A673 (cell line): ENCODE measurements around the gene VPS4A. TPM values are rescaled to one million over a fixed set of nuclear protein-coding genes. Genes with fewer than 3 reads are reported as not detected.

Experiments used
- BruUV-seq: library from RNA; stranded (reverse); fragments of 400-500 nt; replicated peaks from 2 replicates; lab custom pipeline; 2021; lab: Mats Ljungman, UMichigan
- CTCF ChIA-PET: fragments of 300-600 bp; sonication (Branson Sonifier 250); formaldehyde crosslinking; loops from one replicate; lab custom pipeline; 2022; ENCODE audit warnings: antibody characterized with exemption; lab: Charles Lee
- POLR2A ChIA-PET: fragments of 300-600 bp; sonication (Branson Sonifier 250); formaldehyde crosslinking; loops from one replicate; lab custom pipeline; 2022; ENCODE audit warnings: antibody characterized with exemption; ENCODE audit not compliant: low non-redundant PET; lab: Charles Lee
- DNase-seq: peaks from one replicate; pipeline ENCODE4 v3.0.0-alpha.2; 2015; ENCODE audit warnings: low spot score
- H3K27ac ChIP-seq: fragments of 200-600 bp; sonication (generic); 2 replicates; pipeline ENCODE4 v1.5.1; 2016; ENCODE audit warnings: mixed run types, low read depth, mild to moderate bottlenecking, mixed read lengths, antibody characterized with exemption, low read length; ENCODE audit not compliant: poor library complexity, severe bottlenecking
- H3K27me3 ChIP-seq: fragments of 200-600 bp; sonication (generic); replicated peaks from 2 replicates; pipeline ENCODE4 v1.6.1; 2017; ENCODE audit warnings: mixed run types, low read depth, mild to moderate bottlenecking, mixed read lengths, antibody characterized with exemption, low read length; ENCODE audit not compliant: insufficient read depth, poor library complexity
- H3K36me3 ChIP-seq: fragments of 200-600 bp; sonication (generic); 2 replicates; pipeline ENCODE4 v1.6.1; 2016; ENCODE audit warnings: mixed run types, mild to moderate bottlenecking, mixed read lengths, antibody characterized with exemption, low read length; ENCODE audit not compliant: insufficient read depth, poor library complexity, severe bottlenecking
- H3K4me1 ChIP-seq: fragments of 200-600 bp; sonication (generic); 2 replicates; pipeline ENCODE4 v1.6.1; 2017; ENCODE audit warnings: mixed run types, mild to moderate bottlenecking, mixed read lengths, antibody characterized with exemption, low read length; ENCODE audit not compliant: insufficient read depth, poor library complexity, severe bottlenecking
- H3K4me3 ChIP-seq: fragments of 200-600 bp; sonication (generic); 2 replicates; pipeline ENCODE4 v1.5.1; 2016; ENCODE audit warnings: low read depth, mixed run types, mild to moderate bottlenecking, mixed read lengths, low read length; ENCODE audit not compliant: poor library complexity, severe bottlenecking
- H3K9me3 ChIP-seq: fragments of 200-600 bp; sonication (generic); 2 replicates; pipeline ENCODE4 v1.6.1; 2016; ENCODE audit warnings: mixed run types, low read depth, mild to moderate bottlenecking, mixed read lengths, antibody characterized with exemption, low read length; ENCODE audit not compliant: poor library complexity, severe bottlenecking
- EZH2 ChIP-seq: fragments of 200-600 bp; sonication (generic); IDR thresholded peaks from 2 replicates; pipeline ENCODE4 v1.6.1; 2017; ENCODE audit warnings: borderline replicate concordance, low read depth, mild to moderate bottlenecking, mixed read lengths, antibody characterized with exemption, low read length; ENCODE audit not compliant: poor library complexity, severe bottlenecking
- intact Hi-C: fragments of 100-400 bp; cut with micrococcal nuclease; formaldehyde crosslinking; loops from one replicate; pipeline ENCODE4 v1.10.0; 2022; ENCODE audit not compliant: unreplicated experiment
- total RNA-seq: library from RNA; stranded (reverse); gene quantifications from 2 replicates; pipeline ENCODE4 v1.2.3, GENCODE V29; 2021
- TF ChIP-seq, protein P1 (sequence below): fragments of 300-800, 200-600 bp; sonication (generic); conservative IDR thresholded peaks from 2 replicates; pipeline ENCODE4 v1.5.1; 2017; ENCODE audit warnings: low read depth, mild to moderate bottlenecking, antibody characterized with exemption, low read length, moderate library complexity, mixed read lengths

The VPS4A gene
- total RNA-seq, 1 experiment from 2014 or later: 50.4 TPM

DNA sequence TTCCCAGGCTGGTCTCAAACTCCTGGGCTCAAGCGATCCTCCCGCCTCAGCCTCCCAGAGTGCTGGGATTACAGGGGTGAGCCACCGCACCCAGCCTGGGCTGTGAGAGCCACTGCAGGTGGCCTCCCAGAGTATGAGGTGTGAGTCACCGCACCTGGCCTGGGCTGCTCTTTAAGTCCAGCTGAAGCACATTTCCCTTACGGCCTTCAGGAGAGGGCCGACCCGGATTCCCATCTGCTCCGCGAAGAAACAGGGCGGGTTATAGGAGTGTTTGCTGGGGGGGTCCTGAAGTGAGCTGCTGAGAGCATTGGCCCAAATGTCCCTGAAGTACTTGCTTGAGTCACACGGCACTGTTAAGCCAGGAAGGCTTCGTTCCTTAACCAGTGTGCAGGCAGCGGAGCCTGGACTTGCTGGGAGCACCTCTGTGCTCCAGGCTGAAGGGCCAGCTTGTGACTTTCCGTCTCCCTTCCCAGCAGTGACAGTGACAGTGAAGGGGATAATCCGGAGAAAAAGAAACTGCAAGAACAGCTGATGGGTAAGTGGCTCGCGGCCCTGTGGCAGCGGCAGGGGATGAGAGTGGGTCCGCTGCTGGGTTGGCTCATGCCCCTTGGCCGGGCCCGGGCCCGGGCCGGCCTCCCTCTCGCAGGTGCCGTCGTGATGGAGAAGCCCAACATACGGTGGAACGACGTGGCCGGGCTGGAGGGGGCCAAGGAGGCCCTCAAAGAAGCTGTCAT lies 7.2 kb downstream of the VPS4A start:
- CTCF ChIA-PET: interaction anchor here (0.5 to 0.7 kb wide), 2 partner anchors 12 to 1646 kb away, joined by 3 to 11 read pairs; partner anchors contain the start of gene PDF
- POLR2A ChIA-PET: no interaction called here
- Histone ChIP-seq H3K4me3 (no peak overlapping the region), H3K4me1 (no peaks in the 10 kb centered on the region), H3K27ac (no peak overlapping the region), H3K27me3 (no peaks in the 10 kb centered on the region), H3K36me3 (peaks cover 86% of the 10 kb centered on the region), H3K9me3 (no peaks in the 10 kb centered on the region)
- no TSS peak for BruUV-seq
- DNase-seq: no peak
- intact Hi-C loops: no loop called here
- TF ChIP-seq, protein P1, sequence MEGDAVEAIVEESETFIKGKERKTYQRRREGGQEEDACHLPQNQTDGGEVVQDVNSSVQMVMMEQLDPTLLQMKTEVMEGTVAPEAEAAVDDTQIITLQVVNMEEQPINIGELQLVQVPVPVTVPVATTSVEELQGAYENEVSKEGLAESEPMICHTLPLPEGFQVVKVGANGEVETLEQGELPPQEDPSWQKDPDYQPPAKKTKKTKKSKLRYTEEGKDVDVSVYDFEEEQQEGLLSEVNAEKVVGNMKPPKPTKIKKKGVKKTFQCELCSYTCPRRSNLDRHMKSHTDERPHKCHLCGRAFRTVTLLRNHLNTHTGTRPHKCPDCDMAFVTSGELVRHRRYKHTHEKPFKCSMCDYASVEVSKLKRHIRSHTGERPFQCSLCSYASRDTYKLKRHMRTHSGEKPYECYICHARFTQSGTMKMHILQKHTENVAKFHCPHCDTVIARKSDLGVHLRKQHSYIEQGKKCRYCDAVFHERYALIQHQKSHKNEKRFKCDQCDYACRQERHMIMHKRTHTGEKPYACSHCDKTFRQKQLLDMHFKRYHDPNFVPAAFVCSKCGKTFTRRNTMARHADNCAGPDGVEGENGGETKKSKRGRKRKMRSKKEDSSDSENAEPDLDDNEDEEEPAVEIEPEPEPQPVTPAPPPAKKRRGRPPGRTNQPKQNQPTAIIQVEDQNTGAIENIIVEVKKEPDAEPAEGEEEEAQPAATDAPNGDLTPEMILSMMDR: no peak
- TF ChIP-seq EZH2: no peak

DNA sequence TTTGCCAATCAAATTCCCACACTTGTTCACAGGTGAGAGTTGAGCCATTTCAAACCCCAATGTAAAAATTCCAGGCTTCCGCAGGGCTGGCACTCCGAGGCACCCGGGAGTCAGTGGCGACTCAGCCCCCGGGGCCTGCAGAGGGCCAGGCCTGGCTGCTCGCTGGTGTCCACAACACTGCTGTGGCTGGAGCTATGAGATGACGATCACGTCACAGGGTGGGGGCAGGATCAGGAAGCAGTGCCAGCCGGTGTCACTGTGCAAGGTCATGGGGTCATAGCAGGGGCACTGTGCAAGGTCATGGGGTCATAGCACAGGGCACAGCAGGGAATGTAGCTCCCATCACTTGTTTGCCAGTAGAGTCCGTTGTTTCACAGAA lies 7.8 kb downstream of the VPS4A start:
- Histone ChIP-seq H3K9me3 (no peaks in the 10 kb centered on the region), H3K27me3 (no peaks in the 10 kb centered on the region), H3K4me1 (no peaks in the 10 kb centered on the region), H3K27ac (no peak overlapping the region), H3K4me3 (no peak overlapping the region), H3K36me3 (peaks cover 92% of the 10 kb centered on the region)
- no peak for DNase-seq
- intact Hi-C loops: no loop called here
- BruUV-seq: no TSS peak
- ChIA-PET POLR2A (no interaction called here), CTCF (interaction anchor here (0.5 kb wide), 1 partner anchor 11 kb away, joined by 3 read pairs; the partner anchor contains the start of gene PDF)
- TF ChIP-seq, protein P1: no peak
- no peak for TF ChIP-seq EZH2

DNA sequence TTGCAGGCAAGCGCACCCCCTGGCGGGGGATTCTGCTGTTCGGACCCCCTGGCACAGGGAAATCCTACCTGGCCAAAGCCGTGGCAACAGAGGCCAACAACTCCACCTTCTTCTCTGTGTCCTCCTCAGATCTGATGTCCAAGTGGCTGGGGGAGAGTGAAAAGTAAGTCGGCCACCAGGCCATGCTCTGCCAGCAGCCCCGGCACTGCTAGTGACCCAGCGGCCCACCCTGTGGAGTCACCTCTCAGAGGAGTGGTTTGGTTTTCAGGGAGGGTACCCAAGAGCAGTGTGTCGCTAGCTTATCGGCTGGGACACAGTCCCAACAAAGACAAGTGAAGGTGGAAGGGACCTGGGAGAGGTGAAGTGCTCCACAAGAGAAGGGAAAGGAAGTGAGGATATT lies 8.2 kb downstream of the VPS4A start:
- no peaks in the 10 kb centered on the region for H3K27me3 ChIP-seq
- H3K4me3 ChIP-seq: no peak overlapping the region
- no peak for DNase-seq
- H3K36me3 ChIP-seq: peaks cover 96% of the 10 kb centered on the region
- no peak for TF ChIP-seq EZH2
- TF ChIP-seq, protein P1: no peak
- POLR2A ChIA-PET: no interaction called here
- H3K9me3 ChIP-seq: no peaks in the 10 kb centered on the region
- H3K27ac ChIP-seq: no peak overlapping the region
- BruUV-seq: no TSS peak
- CTCF ChIA-PET: no interaction called here
- intact Hi-C loops: no loop called here
- H3K4me1 ChIP-seq: no peaks in the 10 kb centered on the region
